GM06990 (cell line): ENCODE measurements around the gene POU6F2.

ENCODE experiments used
- DNase-seq: peaks from one replicate; pipeline ENCODE4 v3.0.0-alpha.2; 2011; ENCODE audit not compliant: insufficient read length; ENCODE audit errors: extremely low read depth
- H3K27me3 ChIP-seq: replicated peaks from 2 replicates; pipeline ENCODE4 v1.6.0; 2011; ENCODE audit warnings: low read length; ENCODE audit not compliant: control insufficient read depth, insufficient read depth
- H3K36me3 ChIP-seq: 2 replicates; pipeline ENCODE4 v1.5.1; 2011; ENCODE audit warnings: low read length; ENCODE audit not compliant: control insufficient read depth, insufficient read depth
- H3K4me3 ChIP-seq: replicated peaks from 2 replicates; pipeline ENCODE4 v1.5.1; 2011; ENCODE audit warnings: low read depth, mild to moderate bottlenecking, control low read depth, low read length
- CTCF ChIP-seq: IDR thresholded peaks from 2 replicates; pipeline ENCODE4 v1.5.1; 2011; ENCODE audit warnings: low read length, control low read depth, mild to moderate bottlenecking, inconsistent platforms; ENCODE audit not compliant: insufficient read depth, poor library complexity, severe bottlenecking

POU6F2 gene

GRCh38 chr7:39416866-39417265 is 439.2 kb downstream of the POU6F2 start:
- TF ChIP-seq CTCF, result no peak
- Histone ChIP-seq H3K4me3 (no peak overlapping the region), H3K27me3 (no peaks in the 10 kb centered on the region; the same call in 1 of the 2 replicates), H3K36me3 (no peaks in the 10 kb centered on the region)
- DNase-seq, result no peak

GRCh38 chr7:39417642-39418041 is 439.9 kb downstream of the POU6F2 start:
- no peak for DNase-seq
- no peak for TF ChIP-seq CTCF
- Histone ChIP-seq H3K27me3 (no peaks in the 10 kb centered on the region; the same call in 1 of the 2 replicates), H3K36me3 (no peaks in the 10 kb centered on the region), H3K4me3 (no peak overlapping the region)

GRCh38 chr7:39421251-39421650 is 443.5 kb downstream of the POU6F2 start:
- no peak for TF ChIP-seq CTCF
- H3K27me3 ChIP-seq, result no peaks in the 10 kb centered on the region
- H3K4me3 ChIP-seq, result no peak overlapping the region
- DNase-seq, result no peak
- H3K36me3 ChIP-seq, result no peaks in the 10 kb centered on the region

GRCh38 chr7:39421661-39422060 is 444.0 kb downstream of the POU6F2 start:
- Histone ChIP-seq H3K4me3 (no peak overlapping the region), H3K27me3 (no peaks in the 10 kb centered on the region), H3K36me3 (no peaks in the 10 kb centered on the region)
- no peak for TF ChIP-seq CTCF
- DNase-seq, result no peak

- Histone ChIP-seq H3K27me3 (no peaks in the 10 kb centered on the region), H3K4me3 (no peak overlapping the region), H3K36me3 (no peaks in the 10 kb centered on the region)
- no peak for TF ChIP-seq CTCF
- DNase-seq, result no peak
Observed at GRCh38 chr7:39428221-39428620, 450.5 kb downstream of the POU6F2 start.

- Histone ChIP-seq H3K27me3 (no peaks in the 10 kb centered on the region), H3K36me3 (no peaks in the 10 kb centered on the region), H3K4me3 (no peak overlapping the region)
- TF ChIP-seq CTCF, result no peak
- no peak for DNase-seq
Observed at GRCh38 chr7:39429421-39429820, 451.7 kb downstream of the POU6F2 start.
